OCI-LY7 (cell line): ENCODE measurements around the gene DCAF16.

Source experiments
- CTCF ChIP-seq: fragments of 200-600 bp; sonication (generic); conservative IDR thresholded peaks from 2 replicates; pipeline ENCODE4 v1.5.1; 2014; ENCODE audit warnings: mild to moderate bottlenecking, antibody characterized with exemption, low read length, moderate library complexity, mixed read lengths
- EZH2phosphoT487 ChIP-seq: fragments of 200-600 bp; sonication (generic); IDR thresholded peaks from 2 replicates; pipeline ENCODE4 v1.6.1; 2018; ENCODE audit warnings: low read depth, borderline replicate concordance, mild to moderate bottlenecking, mixed run types, antibody characterized with exemption, low read length, moderate library complexity, mixed read lengths

GRCh38 chr4:17770845-17771244, 39.7 kb downstream of the DCAF16 start:
- TF ChIP-seq CTCF (no peak), EZH2phosphoT487 (no peak)
